Pancreas (tissue), 10 donors: ENCODE measurements around the gene TMEM69. TPM values are rescaled to one million over a fixed set of nuclear protein-coding genes. Genes with fewer than 3 reads are reported as not detected.
"Not testable (repeated sequence)": the region's sequence is repeated elsewhere in the genome, so short reads cannot be mapped to it uniquely, and the experiment has no call there.

Source experiments
- ATAC-seq, 4 donors: fragments of 200-7000 bp; cut with Tn5 transposase; one replicate each; pipeline versions ENCODE4 v1.8.0 to v1.9.1; 2020; ENCODE audit warnings: mild to moderate bottlenecking in 4 of 4, moderate library complexity in 4 of 4
- DNase-seq, 6 donors: peaks; one replicate each; pipeline ENCODE4 v3.0.0-alpha.2; 2020
- FAIRE-seq: peaks from 2 replicates; lab custom pipeline; 2012; peaks lifted over from hg19 to GRCh38; lab: Jason Lieb, UNC
- H3K27ac ChIP-seq, 4 donors: fragments of 200-600 bp; sonication (generic); 1 replicate in 3 of 4; 2 replicates in 1 of 4; pipeline versions ENCODE4 v1.5.0 to v1.8.0; 2020
- H3K27me3 ChIP-seq, 4 donors: fragments of 200-600 bp; one replicate each; pipeline ENCODE4 v1.8.0; 2021
- H3K36me3 ChIP-seq, 3 donors: fragments of 200-600 bp; sonication (generic) in 1 of 3; one replicate each; pipeline versions ENCODE4 v1.5.0 to v1.8.0; 2020 to 2021
- H3K4me1 ChIP-seq, 3 donors: fragments of 200-600 bp; one replicate each; pipeline ENCODE4 v1.8.0; 2021
- H3K4me3 ChIP-seq, 4 donors: fragments of 200-600 bp; sonication (generic) in 2 of 4; one replicate each; pipeline versions ENCODE4 v1.5.0 to v1.8.0; 2020 to 2021
- H3K9me3 ChIP-seq, 4 donors: fragments of 200-600 bp; one replicate each; pipeline ENCODE4 v1.8.0; 2021
- WGBS, 2 donors: extraction: QIAGEN DNeasy Blood & Tissue Kit; methylation state at CpG; one replicate each; pipeline ENCODE4 v1.1.7; 2013; 5-methylcytosine and 5-hydroxymethylcytosine counted together
- intact Hi-C, 3 donors: fragments of 100-400 bp; cut with DNase I; formaldehyde crosslinking; loops; one replicate each; pipeline versions ENCODE4 v1.11.1 to v1.14.2; 2022
- polyA plus RNA-seq, 2 donors: library from polyadenylated mRNA; stranded (reverse); fragments of 200-250 nt; gene quantifications; one replicate each; pipeline ENCODE4 v1.2.3, GENCODE V29; 2013
- total RNA-seq, 6 donors: library from RNA; stranded (reverse); fragmentation: NEBNext Ultra II Directional in 4 of 6; extraction: Animal tissue kit (Norgen Biotek cat#: 25700) in 4 of 6; gene quantifications; one replicate each; pipeline versions ENCODE4 v1.2.1 to v1.2.4, GENCODE V29; 2021 to 2023
- TF ChIP-seq, protein P1 (sequence below), 4 donors: fragments of 200-600 bp; sonication (generic) in 3 of 4; IDR thresholded peaks; one replicate each; pipeline versions ENCODE4 v1.5.0 to v1.8.0; 2021; ENCODE audit warnings: antibody characterized with exemption in 4 of 4
- donor health status: healthy with polysubstance abuse.
- donor health status: DM: no; HTN: no; CAD: no; lungs with moderate emphysema.
- donor health status: DM: no; HTN: no; CAD: no.
- donor health status: control.
- donor health status: control.
- donor health status: Bipolar disorder and iron deficiency.
- donor health status: DM: yes; HTN: yes; CAD: no.
- donor health status: DM: no; HTN: no; CAD: no.
- donor health status: DM: no; HTN: no; CAD: no.
- donor health status: DM: yes; HTN: yes; CAD: no.

TMEM69 gene
- total and polyA plus RNA-seq, 8 donors, result 5.7 to 13.6 (median 7.9) TPM

DNA sequence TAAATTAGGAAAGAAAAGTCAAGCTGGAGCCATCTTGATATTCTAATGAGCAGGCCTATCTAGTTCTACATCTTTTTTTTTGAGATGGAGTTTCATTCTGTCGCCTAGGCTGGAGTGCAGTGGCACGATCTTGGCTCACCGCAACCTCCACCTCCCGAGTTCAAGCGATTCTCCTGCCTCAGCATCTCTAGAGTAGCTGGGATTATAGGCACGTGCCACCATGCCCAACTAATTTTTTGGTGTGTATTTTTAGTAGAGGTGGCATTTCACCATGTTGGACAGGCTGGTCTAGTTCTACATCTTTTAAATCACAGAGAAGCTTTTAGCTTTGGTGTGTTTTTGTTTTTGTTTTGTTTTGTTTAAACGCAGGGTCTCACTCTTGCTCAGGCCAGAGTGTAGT, 6.8 kb downstream of the TMEM69 start:
- intact Hi-C loops, result no loop called here
- DNase-seq (no peak), FAIRE-seq (no peak), ATAC-seq (no peak)
- Histone ChIP-seq H3K36me3 (peaks cover 0 to 26% (median 9%) of the 10 kb centered on the region in 3 donors), H3K4me3 (no peak overlapping the region), H3K27me3 (no peaks in the 10 kb centered on the region), H3K4me1 (no peaks in the 10 kb centered on the region), H3K27ac (no peak overlapping the region), H3K9me3 (no peaks in the 10 kb centered on the region)
- TF ChIP-seq, protein P1, sequence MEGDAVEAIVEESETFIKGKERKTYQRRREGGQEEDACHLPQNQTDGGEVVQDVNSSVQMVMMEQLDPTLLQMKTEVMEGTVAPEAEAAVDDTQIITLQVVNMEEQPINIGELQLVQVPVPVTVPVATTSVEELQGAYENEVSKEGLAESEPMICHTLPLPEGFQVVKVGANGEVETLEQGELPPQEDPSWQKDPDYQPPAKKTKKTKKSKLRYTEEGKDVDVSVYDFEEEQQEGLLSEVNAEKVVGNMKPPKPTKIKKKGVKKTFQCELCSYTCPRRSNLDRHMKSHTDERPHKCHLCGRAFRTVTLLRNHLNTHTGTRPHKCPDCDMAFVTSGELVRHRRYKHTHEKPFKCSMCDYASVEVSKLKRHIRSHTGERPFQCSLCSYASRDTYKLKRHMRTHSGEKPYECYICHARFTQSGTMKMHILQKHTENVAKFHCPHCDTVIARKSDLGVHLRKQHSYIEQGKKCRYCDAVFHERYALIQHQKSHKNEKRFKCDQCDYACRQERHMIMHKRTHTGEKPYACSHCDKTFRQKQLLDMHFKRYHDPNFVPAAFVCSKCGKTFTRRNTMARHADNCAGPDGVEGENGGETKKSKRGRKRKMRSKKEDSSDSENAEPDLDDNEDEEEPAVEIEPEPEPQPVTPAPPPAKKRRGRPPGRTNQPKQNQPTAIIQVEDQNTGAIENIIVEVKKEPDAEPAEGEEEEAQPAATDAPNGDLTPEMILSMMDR (IDR thresholded peaks at IDR 0.05), result no peak
- whole genome bisulfite sequencing, 2 donors, result 90 to 93% methylated on average over 7 of the region's 7 CpGs

DNA sequence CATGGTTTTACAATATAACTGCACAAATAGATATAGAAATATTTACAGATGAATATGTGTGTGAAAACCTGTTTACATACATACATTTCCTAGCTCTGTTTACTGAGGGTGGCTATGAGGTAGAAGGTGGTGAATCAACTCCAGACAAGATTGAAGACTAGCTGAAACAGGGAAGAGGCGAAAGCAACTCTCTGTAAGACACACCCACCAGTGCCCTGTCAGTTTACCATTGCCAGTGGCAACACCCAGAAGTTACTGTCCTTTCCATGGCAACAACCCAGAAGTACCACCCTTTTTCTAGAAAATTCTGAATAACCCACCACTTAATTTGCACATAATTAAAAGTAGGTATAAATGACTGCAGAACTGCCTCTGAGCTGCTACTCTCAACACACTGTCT, 16.7 kb downstream of the TMEM69 start:
- intact Hi-C loops, result no loop called here

DNA sequence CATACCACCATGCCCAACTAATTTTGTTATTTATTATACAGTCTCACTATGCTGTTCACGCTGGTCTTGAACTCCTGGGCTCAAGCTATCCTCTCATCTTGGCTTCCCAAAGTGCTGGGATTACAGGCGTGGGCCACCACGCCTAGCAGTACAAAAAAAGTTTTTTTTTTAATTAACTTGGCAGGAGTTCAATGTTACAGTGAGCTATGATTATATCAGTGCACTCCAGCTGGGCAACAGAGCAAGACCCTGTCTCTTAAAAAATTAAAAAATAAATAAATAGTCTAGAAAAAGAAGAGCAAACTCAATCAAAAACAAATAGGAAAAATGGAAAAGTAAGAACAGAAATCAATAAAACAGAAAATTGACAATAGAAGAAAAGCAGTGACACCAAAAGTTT, 25.7 kb downstream of the TMEM69 start:
- Histone ChIP-seq H3K36me3 (peaks cover 0 to 27% (median 0%) of the 10 kb centered on the region in 3 donors), H3K9me3 (no peaks in the 10 kb centered on the region), H3K27me3 (no peaks in the 10 kb centered on the region), H3K4me3 (no peak overlapping the region), H3K27ac (no peak overlapping the region), H3K4me1 (no peaks in the 10 kb centered on the region)
- intact Hi-C loops, result no loop called here
- no peak for DNase-seq
- no peak for ATAC-seq
- 80 to 84% methylated on average over 3 of the region's 3 CpGs for WGBS, 2 donors
- FAIRE-seq, result no peak
- TF ChIP-seq, protein P1 (IDR thresholded peaks at IDR 0.05), result no peak

More for the DNA sequence above, 16.7 kb downstream of the TMEM69 start:
- WGBS, 2 donors, result 94 to 100% methylated on average over 1 of the region's 1 CpG
- Histone ChIP-seq H3K36me3 (no peaks in the 10 kb centered on the region), H3K27ac (no peak overlapping the region), H3K4me1 (no peaks in the 10 kb centered on the region), H3K27me3 (no peaks in the 10 kb centered on the region), H3K9me3 (no peaks in the 10 kb centered on the region), H3K4me3 (no peak overlapping the region)
- FAIRE-seq (no peak), DNase-seq (no peak), ATAC-seq (no peak)
- TF ChIP-seq, protein P1 (IDR thresholded peaks at IDR 0.05), result no peak

DNA sequence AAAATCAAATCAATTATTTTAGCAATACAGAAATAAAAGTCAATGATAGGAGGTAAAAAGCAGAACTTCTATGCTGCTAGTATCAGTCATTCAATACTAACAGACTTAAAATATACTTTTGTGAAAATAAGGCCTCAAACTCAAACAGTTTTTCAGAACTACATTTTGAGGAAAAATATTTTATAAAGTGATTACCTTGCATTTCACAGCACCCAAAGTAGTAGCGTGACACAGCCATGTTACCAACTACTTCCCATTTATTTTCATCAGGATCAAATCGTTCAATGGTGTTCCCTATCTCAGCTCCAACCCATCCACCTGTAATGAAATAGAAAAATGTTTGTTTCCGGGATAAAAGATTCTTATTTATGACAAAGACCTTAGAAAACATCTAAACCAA, 28.7 kb downstream of the TMEM69 start:
- Histone ChIP-seq H3K4me3 (no peak overlapping the region), H3K27me3 (no peaks in the 10 kb centered on the region), H3K4me1 (no peaks in the 10 kb centered on the region), H3K27ac (no peak overlapping the region), H3K9me3 (no peaks in the 10 kb centered on the region), H3K36me3 (peaks cover 0 to 21% (median 0%) of the 10 kb centered on the region in 3 donors)
- DNase-seq (no peak), FAIRE-seq (no peak), ATAC-seq (no peak)
- WGBS, 2 donors, result 83 to 86% methylated on average over 3 of the region's 3 CpGs
- intact Hi-C loops, result no loop called here
- TF ChIP-seq, protein P1 (IDR thresholded peaks at IDR 0.05), result no peak

DNA sequence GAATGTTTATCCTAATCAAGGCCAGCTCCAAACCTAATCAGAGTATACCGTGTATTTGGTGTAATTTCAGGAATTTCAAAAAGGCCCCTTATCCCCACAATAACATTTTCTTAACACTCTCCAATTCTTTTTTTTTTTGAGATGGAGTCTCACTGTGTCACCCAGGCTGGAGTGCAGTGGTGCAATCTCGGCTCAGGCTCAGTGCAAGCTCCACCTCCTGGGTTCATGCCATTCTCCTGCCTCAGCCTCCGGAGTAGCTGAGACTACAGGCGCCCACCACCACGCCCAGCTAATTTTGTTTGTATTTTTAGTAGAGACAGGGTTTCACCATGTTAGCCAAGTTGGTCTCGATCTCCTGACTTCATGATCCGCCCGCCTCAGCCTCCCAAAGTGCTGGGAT, 29.4 kb downstream of the TMEM69 start:
- DNase-seq, H3K4me3 ChIP-seq, intact Hi-C loops, FAIRE-seq, H3K27ac ChIP-seq, H3K4me1 ChIP-seq, ATAC-seq, H3K9me3 ChIP-seq, H3K27me3 ChIP-seq: not testable (repeated sequence)
- peaks cover 0 to 16% (median 0%) of the 10 kb centered on the region in 3 donors for H3K36me3 ChIP-seq
- whole genome bisulfite sequencing, 2 donors, result 88 to 89% methylated on average over 8 of the region's 8 CpGs
